Tongue (tissue), 2 donors: ENCODE results near the gene TMOD1. TPM values are rescaled to one million over a fixed set of nuclear protein-coding genes. Genes with fewer than 3 reads are reported as not detected.
"Not testable (repeated sequence)": the region's sequence is repeated elsewhere in the genome, so short reads cannot be mapped to it uniquely, and the experiment has no call there.

Source experiments
- DNase-seq: peaks from one replicate; pipeline ENCODE4 v3.0.0-alpha.2; 2015
- total RNA-seq: library from RNA; depleted of rRNA; stranded (reverse); fragments of >200 nt; gene quantifications from one replicate; pipeline ENCODE4 v1.2.3, GENCODE V29; 2014

TMOD1 gene
- total RNA-seq = 103 TPM

GRCh38 chr9:97501177-97501971 is at the start of gene TMOD1:
Gene TMOD1, plus strand, starts transcription at chr9:97501666. Its CDS starts 22,523 bp downstream, at chr9:97524189.
- peak; percentile 73 for DNase-seq

DNA sequence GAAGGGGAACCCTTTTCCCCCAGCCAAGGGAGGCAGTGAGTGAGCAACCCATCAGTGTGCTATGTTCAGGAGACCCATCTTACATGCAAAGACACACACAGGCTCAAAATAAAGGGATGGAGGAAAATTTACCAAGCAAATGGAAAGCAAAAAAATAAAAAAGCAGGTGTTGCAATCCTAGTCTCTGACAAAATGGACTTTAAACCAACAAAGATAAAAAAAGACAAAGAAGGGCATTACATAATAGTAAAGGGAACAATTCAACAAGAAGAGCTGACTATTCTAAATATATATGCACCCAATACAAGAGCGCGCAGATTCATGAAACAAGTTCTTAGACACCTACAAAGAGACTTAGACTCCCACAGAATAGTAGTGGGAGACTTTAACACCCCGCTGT is 47.9 kb upstream of the TMOD1 start:
- not testable (repeated sequence) for DNase-seq

DNA sequence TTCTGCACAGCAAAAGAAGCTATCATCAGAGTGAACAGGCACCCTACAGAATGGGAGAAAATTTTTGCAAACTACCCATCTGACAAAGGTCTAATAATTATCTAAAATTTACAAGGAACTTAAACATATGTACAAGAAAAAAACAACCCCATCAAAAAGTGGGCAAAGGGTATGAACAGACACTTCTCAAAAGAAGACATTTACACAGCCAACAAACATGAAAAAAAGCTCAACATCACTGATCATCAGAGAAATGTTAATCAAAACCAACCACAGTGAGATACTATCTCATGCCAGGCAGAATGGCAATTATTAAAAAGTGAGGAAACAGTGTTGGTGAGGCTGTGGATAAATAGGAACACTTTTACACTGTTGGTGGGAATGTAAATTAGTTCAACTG is 44.6 kb upstream of the TMOD1 start:
- DNase-seq = not testable (repeated sequence)

DNA sequence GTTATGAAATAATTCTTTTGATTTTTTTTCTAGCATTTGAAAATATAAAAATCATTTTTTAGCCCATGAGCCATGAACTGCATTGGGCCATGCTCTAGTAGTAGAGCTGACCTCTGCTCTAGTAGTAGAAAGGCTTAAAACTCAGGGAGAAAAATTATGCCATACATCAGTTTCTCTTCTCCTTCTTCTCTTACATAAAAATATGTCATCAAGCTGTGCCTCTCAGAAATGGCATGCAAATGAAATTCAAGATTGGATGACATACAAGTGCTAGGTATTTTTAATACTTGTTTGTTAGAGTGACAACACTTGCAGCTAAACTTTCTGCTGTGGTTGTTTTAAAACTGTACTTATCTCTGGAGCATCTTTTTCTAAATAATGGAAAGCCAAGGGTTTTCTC is 42.1 kb upstream of the TMOD1 start:
- no peak for DNase-seq

DNA sequence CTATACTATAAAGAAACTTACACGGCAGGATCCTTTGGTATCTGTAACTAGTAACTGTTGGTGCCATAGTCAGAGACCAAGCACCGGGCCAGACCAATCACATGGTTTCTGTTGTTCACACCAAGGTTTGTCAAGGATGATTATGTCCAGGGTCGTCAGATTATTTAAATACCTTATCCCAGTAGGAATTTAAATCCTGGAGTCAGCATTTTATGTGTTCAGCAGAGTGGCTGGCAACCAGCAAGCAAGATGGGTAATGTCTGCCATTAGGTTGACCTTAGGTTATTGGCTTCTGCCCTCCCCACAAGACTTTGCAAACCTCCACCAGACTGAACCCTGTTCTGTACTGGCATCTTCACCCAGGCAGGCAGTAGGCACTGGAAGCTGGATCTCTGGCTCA is 39.3 kb upstream of the TMOD1 start:
- no peak for DNase-seq

DNA sequence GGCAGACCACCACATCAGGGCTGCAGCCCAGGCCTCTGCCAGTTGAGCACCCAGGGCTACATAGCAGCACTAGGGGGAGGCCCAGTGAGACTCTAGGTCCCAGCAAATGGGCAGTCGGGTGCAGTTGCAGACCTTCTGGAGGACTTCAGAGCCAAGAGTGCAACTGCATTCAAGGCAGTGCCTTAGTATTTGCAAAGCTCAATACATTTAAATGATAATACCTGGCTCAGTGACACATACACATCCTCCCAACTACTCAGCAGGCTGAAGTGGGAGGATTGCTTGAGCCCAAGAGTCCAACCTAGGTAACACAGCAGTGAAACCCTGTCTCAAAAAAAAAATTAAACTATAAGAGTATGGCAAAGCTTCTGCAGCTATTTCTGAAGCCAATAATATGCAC is 38.6 kb upstream of the TMOD1 start:
- no peak for DNase-seq

- peak; percentile 89 for DNase-seq
Observed at GRCh38 chr9:97468658-97469448, 32.6 kb upstream of the TMOD1 start.

DNA sequence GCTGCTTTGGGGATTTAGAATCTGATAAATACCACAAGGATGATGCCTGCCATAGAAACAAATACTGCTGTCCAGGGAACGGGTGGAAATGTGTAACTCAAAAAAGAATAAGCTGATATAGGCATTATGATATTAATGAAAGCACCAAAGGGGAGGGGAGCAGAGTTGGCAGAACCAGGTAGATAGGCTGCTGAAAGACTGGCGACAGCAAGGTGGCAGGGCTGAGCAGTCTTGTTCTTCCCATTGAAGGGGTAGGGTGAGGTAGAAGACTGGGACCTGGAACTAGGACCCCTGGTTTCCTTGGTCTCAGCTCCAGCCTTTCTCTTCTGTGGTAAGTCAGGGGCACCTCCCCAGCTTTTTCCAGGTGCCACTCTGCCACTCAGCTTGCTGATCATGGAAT is 31.4 kb upstream of the TMOD1 start:
- DNase-seq = no peak

DNA sequence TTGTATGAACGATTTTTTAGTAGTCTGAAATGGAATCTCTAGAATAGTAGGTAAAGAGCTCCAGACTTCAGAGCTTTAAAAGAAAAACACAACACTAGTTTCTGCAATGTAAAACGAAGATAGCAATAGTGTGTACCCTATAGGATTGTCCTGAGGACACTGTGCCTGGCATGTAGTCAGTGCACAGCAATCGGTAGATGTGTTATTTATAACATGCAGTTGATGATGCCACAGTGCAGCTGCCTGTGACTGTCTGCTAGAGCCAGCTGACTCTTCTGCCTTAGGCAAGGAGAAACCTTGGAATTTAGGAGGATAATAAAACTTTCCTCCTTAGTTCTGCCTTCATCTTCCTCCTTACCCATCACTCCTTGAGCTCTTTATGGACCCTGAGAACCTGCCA is 27.7 kb upstream of the TMOD1 start:
- DNase-seq = peak; percentile 62

DNA sequence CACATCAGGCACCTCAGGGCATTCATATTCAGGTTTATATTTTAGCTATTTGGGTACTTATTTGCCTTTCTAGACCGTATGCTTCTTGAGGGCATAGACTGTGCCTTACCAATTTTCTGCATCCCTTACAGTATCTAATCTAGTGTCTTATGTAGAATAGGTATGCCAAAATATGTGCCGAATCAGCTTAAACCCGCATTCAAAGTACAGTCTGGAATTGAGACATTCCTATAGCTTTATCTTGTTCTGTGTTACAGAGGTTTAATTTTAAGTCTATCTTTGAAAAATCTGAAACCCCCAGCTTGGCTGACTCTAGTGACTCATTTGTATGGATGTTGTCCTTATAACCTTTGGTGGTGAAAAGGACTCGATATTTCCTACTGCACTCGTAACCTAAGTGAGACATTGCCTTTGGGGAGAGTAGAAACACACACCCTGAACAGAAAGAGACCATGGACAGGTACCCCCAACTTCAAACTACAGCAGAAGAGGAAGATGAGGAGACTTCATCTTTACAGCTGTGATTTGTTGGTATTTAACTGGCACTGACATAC is 27.0 kb upstream of the TMOD1 start:
- DNase-seq = no peak

DNA sequence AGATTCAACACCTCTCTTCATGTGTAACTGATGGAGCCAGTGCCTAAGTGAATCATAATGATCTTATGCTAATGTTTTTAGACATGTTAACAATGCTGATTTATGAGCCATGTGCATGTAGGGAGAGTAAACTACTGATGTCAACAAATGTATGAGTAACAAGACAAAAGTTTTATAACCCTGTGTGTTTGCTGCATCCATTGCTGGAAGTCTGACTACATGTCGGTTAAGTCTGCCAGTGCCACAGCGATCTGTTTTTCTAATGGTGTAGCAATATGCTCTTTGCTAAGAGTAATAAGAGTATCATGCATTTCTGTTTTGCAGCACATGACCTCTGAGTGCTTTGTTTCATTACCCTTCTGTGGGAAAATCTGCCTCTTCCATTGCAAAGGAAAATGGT is 26.4 kb upstream of the TMOD1 start:
- DNase-seq = no peak

DNA sequence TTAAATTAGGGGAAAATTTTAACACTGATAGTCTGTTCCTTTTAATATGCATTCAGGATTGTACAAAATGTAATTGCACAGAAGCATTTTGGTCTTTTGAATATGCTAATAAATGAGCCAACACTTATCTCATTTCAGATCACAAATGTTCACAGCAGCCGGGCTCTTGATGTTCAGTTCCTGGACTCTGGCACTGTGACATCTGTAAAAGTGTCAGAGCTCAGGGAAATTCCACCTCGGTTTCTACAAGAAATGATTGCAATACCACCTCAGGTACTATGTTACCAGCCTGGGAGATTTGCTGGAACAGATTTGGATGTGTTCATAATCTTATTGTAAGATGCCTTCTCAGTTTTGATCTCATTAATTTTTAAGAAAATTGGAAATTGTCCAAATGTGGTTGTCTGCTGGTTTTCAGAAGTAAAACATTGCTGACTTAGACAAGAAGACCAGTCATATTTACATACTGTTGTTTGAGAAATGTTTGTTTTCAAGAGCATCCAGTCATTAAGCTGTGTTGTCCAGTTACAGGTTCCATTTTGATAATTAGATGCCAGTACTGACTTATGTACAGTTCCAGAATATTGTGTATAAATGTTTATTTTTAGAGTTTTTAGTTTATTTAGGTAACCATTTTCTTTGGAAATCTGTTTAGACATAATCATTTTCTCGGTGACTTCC is 23.0 kb upstream of the TMOD1 start:
- DNase-seq = no peak

DNA sequence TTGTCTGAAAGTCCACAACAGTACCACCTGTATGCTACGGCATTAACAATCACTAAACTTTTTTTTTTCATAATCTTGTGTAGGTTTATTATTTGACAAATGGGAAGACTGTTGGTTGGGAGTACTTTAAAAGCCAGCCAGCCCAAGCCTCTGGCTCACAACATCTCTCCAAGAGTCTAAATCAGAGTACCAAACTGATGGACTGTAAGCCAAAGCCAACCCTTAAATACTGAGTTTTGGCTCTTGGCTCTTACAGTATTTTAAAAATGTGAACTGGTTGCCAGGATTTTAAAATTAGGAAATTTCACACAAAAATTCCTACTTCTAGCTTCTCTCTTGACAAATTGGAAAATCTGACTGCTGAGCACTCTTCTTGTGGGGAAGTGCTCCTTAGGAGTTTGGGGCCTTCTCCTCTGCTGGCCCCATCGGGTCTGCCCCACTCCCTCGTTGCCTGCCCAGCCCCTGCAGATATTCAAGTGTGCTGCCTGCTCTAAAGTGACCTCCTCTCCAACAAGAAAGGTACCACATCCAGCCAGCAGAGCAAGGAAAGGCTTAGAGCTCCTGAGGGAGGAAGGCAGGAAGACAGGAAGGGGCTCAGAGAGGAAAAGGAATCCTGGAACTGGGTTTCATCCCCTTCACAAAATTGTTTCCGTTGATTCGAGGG is 21.8 kb upstream of the TMOD1 start:
- DNase-seq = no peak

GRCh38 chr9:97480174-97480573 is 21.3 kb upstream of the TMOD1 start:
- DNase-seq = no peak

GRCh38 chr9:97480749-97481148 is 20.7 kb upstream of the TMOD1 start:
- no peak for DNase-seq

DNA sequence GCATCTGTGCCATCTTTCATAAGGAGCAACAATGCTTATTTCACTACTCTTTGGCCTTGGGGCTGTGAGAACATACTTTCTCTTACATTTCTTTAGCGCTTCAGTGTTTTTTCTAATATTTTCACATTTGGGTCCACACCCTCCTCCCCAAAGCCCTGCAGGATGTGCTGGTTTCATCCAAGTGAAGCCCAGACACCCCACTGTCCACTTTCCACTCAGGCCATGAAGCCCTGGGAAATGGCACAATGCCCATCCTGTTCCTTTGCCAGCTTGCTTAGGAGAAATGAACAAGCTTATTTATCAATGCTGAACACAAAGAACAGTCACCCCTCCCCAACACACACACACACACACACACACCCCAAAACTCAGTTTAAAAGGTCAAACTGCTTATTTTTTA is 17.3 kb upstream of the TMOD1 start:
- DNase-seq = peak; percentile 35

- no peak for DNase-seq
Observed at GRCh38 chr9:97487107-97487506, 14.4 kb upstream of the TMOD1 start.

DNA sequence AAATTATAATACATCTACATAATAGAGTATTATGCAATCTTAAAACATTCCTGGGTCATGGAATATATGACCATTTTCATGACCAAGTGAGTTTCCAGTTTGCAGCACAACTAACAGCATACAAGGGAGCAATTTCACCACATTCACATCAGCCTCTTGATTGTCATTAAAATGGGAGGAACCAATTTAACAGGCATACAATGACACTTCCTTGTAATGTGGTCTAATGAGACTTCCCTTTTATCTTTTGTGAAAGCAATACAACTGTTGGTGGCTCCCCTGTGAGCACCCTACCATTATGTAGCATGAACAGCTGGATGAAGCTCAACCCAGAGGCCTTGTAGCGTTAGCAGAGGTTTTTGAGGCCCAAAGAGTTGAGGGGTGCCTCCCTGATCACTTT is 13.6 kb upstream of the TMOD1 start:
- no peak for DNase-seq

DNA sequence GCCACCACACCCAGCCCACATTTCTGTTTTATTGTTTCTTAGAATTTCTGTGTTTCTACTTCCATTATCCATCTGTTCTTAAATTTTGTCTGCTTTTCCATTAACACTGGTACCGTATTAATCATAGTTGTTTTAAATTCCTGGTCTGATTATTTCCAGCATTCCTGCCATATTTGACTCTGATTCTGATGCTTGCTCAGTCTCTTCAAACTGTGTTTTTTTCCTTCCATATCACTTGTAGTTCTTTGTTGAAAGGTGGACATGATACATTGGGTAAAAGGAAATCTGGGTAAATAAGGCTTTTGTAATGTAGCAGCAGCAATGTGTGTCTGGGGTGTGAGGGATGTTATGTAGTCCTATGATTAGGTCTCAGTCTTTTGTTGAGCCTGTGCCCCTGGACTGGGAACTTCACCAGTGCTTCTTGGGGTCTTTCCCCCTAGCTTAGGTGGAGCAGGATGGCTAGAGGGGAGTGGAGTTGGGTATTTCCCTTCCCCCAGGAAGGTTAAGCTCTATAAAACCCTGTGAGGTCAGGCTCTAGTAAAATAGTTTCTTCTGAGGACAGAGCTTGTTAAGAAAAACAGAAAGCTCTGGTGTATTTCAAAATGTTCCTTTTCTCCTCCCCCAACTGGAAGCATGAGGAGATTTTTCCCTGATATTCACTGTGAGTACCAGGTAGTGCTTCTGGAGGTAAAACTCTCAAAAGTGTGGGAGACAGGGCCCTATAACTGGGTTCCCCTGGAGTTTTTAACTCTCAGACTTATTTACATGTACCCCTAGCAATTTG is 10.1 kb upstream of the TMOD1 start:
- no peak for DNase-seq

GRCh38 chr9:97497558-97498375 is 3.7 kb upstream of the TMOD1 start:
- DNase-seq = not testable (repeated sequence)
